Stimulated activated CD4-positive, alpha-beta T cell treated with anti-CD3 and anti-CD28 coated beads, Interleukin-1b, Interleukin-23, amount 100 ng/mL, for 1 hour (primary cell): ENCODE data around the gene SH3BP1.
"Not testable (repeated sequence)": the region's sequence is repeated elsewhere in the genome, so short reads cannot be mapped to it uniquely, and the experiment has no call there.

Experiments
- DNase-seq, 2 donors: peaks; one replicate each; pipeline ENCODE4 v3.0.0-alpha.2; 2020; ENCODE audit warnings: low read depth in 2 of 2

The SH3BP1 gene, protein sequence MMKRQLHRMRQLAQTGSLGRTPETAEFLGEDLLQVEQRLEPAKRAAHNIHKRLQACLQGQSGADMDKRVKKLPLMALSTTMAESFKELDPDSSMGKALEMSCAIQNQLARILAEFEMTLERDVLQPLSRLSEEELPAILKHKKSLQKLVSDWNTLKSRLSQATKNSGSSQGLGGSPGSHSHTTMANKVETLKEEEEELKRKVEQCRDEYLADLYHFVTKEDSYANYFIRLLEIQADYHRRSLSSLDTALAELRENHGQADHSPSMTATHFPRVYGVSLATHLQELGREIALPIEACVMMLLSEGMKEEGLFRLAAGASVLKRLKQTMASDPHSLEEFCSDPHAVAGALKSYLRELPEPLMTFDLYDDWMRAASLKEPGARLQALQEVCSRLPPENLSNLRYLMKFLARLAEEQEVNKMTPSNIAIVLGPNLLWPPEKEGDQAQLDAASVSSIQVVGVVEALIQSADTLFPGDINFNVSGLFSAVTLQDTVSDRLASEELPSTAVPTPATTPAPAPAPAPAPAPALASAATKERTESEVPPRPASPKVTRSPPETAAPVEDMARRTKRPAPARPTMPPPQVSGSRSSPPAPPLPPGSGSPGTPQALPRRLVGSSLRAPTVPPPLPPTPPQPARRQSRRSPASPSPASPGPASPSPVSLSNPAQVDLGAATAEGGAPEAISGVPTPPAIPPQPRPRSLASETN

DNA sequence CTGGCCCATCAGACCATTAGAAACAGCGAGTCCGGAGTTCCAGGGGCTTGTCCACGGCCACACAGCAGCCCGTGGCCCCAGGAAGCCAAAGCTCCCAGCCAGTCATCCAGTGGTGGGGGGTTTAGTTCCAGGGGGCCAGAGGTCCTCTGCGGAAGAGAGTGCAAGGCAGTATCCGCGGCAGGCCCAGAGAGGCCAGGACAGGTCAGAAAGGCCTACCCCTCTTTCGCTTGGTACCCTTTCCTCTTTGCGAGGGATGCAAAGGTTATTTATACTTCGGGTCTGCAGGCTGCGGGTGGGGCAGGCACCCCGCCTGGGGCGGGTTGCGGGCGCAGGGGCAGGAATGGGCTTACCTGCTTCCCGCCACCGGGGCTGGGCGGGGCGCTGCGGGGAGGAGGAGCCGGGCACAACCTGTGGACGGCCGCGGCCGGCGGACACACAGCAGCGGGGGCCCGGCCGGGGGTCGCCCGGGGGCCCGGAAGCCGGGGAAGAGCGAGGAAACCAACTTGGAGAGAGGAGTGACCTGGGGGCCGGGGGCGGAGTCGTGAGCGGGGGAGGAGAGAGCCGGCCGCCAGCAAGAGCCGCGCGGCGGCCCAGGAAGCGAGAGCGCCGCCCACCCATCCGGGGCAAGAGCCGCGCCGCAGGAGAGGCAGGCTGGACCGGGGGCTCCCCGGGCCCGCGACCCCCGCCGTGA lies at the start of gene SH3BP1:
TSS of gene SH3BP1 (plus strand) at position 600 of the 691 bp plus-strand sequence. CDS start 119 bp downstream, outside the sequence.
- no peak for DNase-seq

DNA sequence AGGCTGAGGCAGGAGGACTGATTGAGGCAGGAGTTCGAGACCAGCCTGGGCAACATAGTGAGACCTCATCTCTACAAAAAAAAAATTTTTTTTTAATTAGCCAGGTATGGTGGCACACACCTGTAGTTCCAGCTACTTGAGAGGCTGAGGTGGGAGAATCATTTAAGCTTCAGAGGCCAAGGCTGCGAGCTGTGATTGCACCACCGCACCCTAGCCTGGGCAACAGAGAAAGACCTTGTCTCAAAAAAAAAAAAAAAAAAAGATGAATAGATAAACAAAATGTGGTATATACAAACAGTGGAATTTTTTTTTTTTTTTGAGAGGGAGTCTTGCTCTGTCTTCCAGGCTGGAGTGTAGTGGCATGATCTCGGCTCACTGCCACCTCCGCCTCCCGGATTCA lies 48.4 kb upstream of the SH3BP1 start:
- DNase-seq: not testable (repeated sequence)

DNA sequence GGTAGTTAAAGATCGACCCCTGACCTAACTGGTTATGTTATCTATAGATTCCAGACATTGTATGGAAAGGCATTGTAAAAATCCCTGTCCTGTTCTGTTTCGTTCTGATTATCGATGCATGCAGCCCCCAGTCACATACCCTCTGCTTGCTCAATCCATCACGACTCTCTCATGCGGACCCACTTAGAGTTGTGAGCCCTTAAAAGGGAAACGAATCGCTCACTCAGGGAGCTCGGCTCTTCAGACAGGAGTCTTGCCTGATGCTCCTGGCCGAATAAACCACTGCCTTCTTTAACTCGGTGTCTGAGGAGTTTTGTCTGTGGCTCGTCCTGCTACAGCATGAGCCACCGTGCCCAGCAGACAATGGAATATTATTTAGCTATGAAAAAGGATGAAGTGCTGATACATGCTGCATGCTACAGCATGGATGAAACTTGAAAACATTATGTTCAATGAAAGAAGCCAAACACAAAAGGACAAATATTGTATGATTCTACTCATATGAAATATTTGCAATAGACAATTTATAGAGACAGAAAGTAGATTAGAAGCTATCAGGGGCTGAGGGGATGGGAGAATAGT lies 47.6 kb upstream of the SH3BP1 start:
- no peak for DNase-seq

DNA sequence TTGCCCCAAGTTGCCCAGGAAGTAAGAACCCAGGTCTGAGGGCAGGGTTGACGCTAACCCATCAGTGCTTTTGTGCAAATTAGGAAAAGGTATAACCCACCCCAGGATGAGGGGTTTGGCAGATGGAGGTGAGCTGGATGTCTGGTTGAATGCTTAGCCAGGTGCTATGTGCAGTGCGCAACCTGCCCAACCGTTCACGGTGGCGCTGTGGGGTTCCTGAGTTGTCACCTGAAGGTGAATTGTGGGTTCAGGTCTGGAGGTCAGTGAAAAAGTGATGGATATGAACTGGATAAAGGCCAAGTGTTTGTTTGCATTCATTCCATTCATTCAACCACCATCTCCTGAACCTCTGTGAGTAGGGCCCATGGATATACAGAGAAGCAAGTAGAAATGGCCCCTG lies 45.2 kb upstream of the SH3BP1 start:
- DNase-seq: no peak

DNA sequence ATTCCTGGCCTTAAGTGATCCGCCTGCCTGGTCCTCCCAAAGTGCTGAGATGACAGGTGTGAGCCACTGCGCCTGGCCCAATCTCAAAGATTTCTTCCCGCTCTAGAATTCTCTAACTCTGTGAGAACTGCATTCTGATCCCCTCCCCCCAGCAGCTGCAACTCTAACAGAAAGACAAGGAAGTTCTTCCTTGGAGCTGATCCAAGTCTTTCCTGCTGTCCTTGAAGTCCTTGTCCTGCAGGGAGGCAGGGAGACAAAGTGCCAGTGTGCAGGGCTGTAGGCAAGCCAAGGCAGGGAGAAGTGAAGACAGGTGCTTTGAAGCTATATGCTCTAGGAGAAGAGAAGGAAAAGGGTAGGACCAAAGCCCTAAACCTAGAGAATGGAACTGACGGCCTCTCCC lies 40.3 kb upstream of the SH3BP1 start:
- no peak for DNase-seq

DNA sequence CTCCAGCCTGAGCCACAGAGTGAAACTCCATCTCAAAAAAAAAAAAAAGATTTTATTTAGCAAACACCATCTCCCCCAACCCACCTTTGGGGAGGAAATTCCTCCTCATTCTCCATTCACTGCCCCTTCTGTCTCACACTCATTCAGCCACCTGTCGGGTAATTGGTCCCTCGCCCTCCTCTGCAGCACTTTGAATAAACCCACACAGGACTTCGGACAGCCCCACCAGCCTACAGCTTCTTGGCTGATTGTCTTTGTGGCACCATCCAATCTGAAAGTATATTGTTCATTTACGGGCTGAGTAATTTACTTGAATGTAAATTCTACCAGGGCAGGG lies 38.3 kb upstream of the SH3BP1 start:
- no peak for DNase-seq

DNA sequence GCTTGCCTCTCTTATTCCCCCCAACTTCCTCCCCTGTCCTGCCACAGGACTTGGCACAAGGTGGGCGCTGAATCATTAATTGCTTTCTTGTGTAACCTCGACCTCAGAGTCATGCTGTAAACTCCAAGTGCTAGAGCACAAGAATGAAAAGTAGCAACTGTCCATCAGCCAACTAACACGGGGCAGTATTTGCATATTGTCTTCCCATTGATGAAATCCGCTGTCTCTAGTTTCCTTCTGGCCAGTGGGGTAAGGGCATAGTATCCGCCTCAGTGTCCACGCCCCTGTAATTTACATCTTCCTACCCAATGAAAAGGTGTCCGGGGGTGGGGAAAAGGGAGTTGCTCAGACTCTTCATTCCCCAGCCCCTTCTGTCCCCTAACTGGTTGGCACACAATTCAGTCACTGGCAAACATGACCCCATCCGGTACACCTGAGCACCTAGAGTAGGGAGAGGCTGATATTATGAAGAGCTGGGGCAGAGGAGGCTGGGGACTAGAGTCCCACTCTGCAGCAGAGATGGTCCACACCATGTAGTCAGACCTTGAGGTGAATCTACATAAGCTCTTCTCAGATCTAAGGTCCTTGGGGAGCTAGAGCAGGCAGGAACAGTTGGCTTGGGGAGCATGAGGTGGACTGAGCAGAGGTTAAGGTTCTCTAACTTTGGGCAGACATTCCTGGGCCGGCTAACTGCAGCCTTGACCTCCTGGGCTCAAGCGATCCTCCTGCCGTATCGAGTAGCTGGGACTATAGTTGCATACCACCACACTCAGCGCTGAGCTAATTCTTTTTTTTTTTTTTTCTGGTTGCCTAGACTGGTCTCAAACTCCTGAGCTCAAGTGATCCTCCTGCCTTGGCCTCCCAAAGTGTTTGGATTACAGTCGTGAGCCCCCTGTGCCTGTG lies 37.7 kb upstream of the SH3BP1 start:
- DNase-seq: no peak

DNA sequence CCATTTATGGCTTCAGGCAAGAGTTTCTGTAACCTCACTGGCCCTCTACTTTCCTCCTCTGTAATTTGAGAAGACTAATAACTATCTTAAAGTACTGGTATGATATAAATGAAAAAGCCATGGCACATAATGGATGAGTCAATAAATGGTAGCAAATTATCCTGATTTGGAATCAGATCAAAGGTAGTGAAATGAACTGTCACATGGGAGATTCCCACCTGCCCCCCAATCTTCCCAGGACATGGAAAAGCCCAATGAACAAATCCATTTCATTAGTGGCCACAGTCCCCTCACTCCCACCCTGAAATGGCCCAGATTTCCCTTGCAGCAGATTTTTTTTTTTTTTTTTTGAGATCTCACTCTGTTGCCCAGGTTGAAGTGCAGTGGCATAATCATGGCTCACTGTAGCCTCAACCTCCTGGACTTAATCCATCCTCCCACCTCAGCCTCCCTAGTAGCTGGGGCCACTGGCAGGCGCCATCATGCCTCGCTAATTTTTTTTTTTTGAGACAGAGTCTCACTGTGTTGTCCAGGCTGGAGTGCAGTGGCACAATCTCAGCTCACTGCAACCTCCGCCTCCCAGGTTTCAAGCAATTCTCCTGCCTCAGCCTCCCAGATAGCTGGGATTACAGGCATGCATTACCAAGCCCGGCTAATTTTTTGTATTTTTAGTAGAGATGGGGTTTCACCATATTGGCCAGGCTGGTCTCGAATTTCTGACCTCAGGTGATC lies 36.8 kb upstream of the SH3BP1 start:
- not testable (repeated sequence) for DNase-seq

DNA sequence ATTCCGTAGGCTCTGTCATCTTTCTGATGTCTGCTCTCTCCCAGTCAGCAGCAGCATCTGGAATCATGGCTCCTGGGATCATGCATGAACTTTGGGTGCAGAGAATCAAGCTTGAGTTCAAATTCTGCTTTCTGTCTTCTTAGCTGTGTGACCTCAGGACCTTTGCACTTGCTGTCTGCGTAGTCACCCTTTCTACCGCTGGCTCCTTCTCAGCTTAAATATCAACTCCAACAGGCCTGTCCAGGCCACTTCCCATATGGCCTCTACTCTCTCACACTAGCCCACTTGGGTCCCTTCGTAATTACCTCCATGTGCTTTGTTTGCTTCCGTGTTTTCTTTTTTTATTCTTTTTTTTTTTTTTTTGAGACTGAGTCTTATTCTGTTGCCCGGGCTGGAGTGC lies 35.4 kb upstream of the SH3BP1 start:
- DNase-seq: no peak

DNA sequence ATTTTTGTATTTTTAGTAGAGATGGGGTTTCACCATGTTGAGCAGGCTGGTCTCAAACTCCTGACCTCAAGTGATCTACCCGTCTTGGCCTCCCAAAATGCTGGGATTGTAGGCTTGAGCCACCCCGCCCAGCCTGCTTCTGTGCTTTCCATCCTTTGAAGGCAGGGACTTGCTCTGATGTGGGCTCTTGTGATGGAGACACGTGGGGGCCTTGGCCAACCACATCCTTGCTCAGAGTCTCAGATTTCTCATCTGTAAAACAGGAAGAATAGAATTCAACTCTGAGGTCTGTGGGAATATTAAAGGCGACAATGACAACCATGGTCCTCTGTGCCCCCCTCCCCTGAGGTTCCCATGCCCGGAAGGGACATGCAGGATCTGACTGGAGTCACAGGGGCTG lies 34.6 kb upstream of the SH3BP1 start:
- DNase-seq: no peak

DNA sequence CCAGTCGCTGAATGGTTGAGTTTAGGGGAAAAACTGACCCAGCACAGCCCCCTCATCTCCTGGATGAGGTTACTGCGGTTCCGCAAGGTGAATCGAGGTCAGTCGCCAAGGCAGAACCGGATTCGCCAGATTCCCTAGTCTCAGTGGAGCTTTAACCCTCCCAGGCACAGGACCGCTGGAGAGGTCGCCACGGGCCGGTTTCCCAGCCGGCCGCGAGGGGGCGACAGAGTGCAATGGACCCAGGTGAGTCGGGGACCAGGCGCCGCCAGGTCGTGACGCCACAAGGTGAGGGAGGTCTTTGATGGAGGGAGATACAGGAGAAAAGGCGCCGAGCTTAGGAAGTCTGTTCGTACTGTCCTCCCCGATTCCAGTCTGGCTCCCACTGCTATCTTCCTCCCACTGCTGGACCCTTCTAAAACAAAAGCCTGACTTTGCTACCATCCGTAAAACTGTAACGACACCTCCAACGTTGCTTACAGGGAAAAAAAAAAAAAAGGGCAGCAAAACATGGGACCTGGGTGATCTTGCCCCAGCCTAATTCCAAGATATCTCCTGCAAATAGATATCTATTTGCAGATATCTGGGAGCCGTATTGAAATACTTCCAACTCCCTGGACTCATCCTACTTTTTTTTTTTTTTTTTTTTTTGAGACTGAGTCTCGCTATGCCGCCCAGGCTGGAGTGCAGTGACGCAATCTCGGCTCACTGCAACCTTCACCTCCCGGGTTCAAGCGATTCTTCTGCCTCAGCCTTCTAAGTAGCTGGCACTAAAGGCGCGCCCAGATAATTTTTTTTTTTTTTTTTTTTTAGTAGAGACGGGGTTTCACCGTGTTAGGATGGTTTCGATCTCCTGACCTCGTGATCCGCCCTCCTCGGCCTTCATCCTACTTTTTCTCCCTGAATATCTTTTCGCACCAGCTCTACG lies 32.2 kb upstream of the SH3BP1 start:
- DNase-seq: peak; percentile 86 to 92

DNA sequence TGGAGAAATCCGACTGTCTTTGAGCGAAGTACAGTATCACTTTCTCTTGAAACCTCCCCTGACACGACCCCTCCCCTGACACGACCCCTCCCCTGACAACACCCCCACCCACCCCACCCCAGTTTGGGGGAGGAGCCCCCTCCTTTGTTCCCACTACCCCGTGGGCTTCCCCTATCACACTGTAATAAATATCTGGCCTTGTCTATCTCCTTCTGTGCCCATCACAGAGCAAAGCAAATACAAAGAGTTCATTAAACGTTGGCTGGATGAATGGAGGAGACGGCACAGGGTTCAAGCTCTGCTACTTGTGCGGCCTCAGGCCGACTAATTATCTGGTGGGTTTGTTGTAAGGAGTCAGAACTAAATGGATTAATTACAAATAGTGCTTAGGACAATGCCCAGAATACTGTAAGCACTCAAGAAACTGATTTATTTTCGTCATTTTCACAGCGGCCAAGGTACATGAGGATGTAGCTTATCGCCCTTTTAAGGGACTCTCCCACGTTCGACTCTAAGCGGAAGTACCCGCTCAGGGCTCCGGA lies 31.5 kb upstream of the SH3BP1 start:
- no peak for DNase-seq

DNA sequence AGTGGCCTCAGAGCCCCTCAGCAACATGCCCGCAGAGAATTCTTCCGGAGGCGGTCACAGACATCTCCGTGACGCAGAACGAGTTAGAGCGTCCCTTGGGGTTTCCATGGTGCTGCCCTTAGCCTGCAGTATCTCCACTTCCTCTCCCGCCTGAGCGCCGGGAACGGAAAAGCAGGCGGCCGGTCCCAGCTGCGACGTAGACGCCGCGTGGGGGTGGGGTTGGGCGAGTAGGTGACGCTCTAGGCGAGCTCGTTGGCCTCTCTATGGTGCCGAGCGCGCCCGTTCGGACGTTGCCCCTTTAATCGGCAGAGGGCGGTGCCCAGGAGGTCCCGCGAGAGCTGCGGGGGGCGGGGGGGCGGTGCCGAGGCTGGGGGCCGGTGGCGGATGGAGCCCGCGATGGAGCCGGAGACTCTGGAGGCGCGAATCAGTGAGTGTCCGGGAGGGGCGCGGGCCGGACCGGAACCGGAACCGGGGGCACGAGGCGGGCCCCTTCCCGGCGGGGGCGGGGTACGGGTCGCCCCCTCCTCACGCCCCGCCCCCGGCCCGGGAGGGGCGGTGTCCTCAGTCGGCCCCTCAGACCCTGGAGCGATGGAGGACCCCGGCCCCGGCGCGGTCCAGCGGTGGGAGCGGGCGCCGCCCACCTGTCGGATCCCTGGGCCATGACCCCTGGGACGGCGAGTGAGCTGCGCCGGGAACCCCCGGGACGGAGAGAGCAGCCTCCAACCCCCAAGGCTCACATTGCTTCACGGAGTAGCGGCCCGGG lies 30.8 kb upstream of the SH3BP1 start, which contains the start of gene GGA1:
TSS of gene GGA1 (plus strand) at position 358 of the 763 bp plus-strand sequence. CDS start at position 385, 27 bp downstream.
- DNase-seq: peak; percentile 86 to 93

DNA sequence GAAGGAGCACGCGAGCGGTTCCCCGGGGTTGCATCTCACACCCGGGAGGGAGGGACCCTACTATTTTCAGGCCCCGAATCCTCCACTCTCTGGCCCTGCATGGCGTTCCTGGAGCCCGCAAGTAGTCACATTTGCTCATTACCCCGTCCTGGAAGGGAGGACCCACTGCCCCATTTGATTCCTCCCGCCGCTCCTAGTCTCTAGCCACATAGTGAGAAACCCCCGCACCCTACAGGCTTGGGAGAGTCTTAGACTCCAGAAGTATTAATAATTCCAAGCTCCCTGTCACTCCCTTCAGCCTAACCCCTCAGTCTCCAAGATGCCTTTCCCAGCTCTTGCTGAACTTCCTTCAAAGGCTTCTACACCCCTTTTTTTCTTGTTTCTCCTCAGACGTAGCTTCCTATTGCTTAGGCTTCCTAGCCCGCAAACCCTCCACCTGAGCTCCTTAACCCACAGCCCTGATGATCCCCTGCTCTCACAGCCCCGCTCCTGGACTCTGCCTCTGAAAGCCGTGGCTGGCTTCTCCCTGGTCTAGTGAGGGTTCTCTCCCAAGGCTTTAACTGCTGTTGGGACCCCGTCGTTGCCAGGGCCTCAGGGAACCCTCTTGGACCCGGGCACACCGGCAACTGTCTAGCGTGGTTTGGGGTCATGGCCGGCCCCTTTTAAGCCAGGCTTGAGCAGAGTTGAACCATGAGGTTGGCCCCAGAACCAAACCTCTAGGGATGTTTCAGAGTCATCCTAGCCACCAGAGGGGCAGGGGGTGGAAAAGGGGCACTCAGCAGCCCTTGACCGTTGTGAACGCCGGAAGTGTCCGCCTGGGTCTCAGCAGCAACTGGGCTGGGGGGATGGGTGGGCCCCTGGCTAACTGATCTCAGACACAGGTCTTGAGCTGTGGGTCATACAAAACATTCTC lies 30.0 kb upstream of the SH3BP1 start:
- DNase-seq: no peak

DNA sequence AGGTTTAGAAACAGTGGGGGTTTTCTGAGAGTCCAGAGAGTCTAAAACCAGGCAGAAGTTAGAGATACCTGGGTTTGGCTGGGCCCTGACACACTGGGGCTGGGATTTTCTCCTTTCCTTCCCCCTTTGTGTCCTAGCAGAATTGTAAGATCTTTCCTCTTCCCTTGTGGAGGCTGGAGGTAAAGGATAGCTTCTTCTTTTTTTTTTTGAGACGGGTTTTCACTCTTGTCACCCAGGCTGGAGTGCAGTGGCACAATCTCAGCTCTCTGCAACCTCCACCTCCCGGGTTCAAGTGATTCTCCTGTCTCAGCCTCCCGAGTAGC lies 29.4 kb upstream of the SH3BP1 start:
- not testable (repeated sequence) for DNase-seq

DNA sequence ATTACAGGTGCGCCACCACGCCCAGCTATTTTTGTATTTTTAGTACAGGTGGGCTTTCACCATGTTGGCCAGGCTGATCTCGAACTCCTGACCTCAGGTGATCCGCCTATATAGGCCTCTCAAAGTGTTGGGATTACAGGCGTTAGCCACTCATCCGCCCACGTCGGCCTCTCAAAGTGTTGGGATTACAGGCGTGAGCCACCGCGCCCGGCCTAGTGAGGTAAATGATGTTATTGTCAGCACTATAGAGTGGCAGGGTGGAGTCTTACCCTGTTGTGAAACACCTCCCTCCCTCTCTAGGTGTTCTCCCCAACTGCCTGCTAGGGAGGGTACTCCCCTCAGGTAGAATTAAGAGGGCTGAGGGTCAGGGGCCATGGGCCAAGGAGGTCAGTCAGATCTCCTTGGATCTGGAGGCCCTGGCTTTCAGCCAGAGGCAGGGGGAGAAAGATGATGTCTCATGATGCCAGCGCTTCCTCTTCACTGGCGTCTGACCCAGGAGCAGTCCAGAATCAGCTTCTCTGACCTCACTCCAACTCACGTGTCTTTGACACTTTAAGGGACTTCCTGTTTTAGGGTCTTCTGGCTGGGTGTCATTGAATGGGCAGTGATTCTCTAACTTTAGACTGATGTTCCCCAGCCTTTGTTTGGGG lies 28.9 kb upstream of the SH3BP1 start:
- DNase-seq: no peak

DNA sequence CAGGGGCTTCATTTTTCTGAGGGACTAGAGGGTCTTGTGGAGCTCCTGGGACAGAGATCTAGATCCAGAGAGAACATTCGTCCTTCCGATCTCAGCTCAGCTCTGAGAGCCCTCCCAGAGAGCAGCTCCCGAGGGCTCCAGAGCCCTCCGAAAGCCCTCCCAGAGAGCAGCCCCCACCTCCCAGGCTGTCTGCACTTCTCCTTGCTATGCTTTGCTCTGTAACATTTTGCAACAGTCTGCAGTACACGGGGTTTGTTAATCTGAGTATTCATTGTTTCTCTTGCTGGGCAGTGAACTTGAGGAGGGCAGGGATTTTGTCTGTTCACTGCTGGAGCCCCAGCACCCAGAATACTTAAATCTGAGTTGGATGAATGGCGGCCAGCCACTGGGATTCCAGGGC lies 28.3 kb upstream of the SH3BP1 start:
- no peak for DNase-seq
